T1000 (cell line): ENCODE data around the gene WDFY2.
"Not testable (repeated sequence)": the region's sequence is repeated elsewhere in the genome, so short reads cannot be mapped to it uniquely, and the experiment has no call there.

ENCODE experiments used
- DNase-seq: peaks from one replicate; lab custom pipeline; 2025; ENCODE audit warnings: mixed read lengths; lab: John Stamatoyannopoulos, UW

The WDFY2 gene, protein sequence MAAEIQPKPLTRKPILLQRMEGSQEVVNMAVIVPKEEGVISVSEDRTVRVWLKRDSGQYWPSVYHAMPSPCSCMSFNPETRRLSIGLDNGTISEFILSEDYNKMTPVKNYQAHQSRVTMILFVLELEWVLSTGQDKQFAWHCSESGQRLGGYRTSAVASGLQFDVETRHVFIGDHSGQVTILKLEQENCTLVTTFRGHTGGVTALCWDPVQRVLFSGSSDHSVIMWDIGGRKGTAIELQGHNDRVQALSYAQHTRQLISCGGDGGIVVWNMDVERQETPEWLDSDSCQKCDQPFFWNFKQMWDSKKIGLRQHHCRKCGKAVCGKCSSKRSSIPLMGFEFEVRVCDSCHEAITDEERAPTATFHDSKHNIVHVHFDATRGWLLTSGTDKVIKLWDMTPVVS

DNA sequence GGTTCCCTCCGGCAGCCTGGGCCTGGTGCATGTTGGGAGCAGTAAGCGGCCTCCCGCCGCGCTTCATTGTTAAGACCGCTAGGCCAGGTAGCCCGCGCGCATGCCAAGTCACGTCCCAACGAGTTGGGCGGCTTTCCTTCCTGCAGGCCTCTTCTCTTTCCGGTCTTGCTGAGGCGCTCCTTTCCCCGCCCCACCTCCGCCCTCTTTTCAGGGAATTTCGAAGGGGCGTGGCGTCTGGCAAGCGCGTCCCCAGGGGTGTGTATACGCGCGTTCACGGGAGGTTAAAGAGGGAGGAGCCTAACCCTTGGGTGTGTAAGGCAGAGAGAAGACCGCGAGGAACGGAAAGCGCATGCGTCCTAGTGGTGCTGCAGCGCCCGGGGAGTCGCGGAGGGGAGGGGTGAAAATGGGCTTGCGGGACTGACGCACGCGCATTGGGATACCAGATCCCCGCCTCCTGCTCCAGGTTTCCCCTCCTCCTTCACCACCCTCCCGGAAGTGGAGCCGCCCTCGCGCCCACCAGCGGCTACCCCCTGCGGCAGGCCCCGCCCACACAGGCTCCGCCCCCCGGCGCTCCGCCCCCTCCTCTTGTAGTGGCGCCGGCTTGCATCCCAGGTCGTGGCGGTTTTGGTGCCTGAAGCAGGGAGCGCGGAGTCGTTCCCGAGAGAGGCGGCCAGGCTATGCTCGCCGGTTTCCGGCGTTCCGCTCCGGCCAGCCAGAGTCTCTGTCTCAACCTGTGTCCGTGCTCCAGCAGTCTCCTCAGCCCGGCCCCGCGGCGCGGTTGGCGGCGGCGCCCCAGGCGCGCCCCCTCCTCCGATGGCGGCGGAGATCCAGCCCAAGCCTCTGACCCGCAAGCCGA lies at the start of gene WDFY2:
WDFY2 (plus strand) TSS at position 588 of the 856 bp plus-strand sequence; CDS start at position 814, 226 bp downstream.
- DNase-seq: peak; percentile 90

DNA sequence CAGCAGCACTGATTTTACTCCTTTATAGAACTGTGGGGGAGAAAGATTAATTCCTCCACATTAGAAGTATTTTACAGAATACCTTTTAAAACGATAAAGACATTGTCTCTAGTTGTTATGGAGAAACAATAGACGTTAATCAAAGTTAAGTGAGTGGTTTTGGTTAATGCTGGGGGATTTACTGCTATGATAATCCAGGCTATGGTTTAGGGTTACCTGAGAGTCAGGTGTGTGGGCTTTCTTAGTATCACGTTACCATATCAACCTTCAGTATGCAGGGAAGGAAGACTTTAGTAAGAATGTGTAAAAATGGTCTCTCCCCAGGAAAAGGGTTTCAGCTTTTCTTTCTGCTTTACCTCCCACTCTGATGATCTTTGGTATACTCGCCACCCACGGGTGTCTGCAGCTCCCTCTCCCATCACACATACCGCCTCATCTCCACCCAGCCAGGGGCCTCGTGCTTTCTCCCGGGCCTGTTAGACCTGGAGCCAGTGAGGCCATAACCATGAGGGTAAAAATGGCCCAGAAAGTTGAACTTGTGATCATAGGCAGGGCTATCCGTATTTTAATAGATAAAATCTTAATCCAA lies 45.6 kb upstream of the WDFY2 start:
- DNase-seq: no peak

DNA sequence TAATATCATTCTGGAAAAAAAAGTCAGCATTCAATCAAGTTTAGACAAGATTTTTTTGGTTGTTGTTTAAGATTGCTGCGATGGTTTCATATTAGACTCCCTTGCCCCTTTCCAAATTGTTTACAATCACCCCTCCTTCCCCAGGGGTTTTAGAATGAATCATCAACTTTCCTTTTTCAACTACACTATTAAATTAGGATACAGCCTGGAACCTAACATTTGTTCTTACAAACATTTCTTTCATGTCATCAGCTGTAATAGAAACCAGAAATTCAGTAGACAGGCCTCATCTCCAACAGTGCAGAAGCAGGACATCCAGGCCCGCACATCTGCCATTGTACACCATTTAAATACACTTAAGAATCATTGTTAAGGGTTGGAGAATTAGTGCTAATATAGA lies 44.4 kb upstream of the WDFY2 start:
- DNase-seq: no peak

DNA sequence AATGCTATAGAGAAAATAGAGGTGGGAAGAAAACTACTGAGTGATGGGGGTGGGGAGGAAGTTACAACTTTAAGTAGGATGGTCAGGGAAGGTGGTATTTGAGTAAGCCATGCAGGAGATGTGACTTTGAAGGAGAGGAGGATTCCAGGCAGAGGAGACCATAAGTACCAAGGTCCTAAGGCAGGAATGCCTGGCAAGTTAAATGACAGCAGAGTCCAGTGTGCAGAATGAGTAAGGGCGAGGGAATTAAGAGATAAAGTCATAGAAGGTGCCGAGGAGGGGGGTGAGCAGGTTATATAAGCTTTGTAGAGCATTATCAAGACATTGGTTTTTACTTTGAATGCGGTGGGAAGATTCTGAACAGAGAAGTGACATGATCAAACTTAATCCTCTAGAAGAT lies 43.2 kb upstream of the WDFY2 start:
- DNase-seq: no peak

DNA sequence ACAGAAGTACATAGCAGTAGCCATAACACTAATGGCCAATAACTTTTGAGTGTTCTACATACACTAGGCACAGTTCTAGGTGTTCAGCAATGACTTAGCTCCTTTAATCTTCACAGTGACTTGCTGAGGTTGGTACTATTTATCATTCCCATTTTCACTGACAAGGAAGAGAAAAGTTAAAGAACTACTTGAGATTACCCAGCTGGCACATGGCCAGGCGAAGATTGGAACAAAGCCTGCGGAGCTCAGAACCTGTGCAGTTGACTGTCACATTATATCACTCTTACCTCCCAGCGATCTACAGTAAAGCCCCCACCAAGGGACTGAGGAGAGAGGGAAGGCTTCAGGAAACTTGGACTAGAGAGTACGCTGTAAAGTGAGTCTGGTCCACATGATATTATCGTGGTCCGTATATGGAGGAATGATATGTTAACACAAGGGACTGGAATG lies 42.4 kb upstream of the WDFY2 start:
- no peak for DNase-seq

DNA sequence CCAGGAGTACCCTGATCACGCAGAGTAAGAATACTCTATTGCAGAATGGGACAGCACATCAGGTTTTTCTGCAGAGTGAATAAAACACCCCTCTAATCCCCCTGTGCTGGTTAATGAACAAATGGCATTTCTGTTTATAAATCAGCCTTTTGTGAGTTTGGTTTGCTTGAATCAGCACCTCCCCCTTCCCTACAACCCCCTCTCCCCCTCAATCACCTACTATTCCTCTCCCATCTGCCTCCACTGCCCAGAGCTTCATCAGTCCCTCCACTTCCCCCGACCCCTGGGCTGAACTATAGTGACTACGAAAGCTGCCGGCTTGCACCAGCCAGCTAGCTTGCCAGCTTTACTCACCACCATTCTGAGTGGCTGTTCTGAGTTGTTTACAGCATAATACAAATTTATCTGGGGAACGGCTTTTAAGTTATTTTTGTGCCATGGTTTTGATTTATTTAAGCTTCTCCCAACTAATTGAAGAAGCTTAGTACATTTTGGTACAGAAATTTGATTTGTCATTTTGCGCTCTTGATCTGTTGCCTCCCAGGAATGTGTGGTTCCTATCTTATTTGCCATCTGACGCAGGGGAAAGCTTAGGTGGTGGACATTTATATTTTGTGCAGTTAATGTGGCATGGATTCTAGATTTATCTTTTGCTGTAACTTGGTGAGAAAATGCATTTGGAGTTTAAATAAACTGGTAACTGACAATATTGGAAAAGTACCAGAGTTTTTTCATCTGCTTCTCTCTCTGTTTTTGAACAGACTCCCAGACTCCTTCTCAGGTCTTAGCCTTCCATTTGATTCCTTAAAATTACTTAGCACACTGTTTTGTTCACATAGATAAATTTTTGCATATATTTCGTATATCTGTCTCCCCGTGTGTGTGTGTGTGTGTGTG lies 41.7 kb upstream of the WDFY2 start:
- DNase-seq: no peak

- not testable (repeated sequence) for DNase-seq
Measured at GRCh38 chr13:51545446-51545845, 38.8 kb upstream of the WDFY2 start.

- no peak for DNase-seq
Measured at GRCh38 chr13:51547425-51548176, 36.7 kb upstream of the WDFY2 start.

DNA sequence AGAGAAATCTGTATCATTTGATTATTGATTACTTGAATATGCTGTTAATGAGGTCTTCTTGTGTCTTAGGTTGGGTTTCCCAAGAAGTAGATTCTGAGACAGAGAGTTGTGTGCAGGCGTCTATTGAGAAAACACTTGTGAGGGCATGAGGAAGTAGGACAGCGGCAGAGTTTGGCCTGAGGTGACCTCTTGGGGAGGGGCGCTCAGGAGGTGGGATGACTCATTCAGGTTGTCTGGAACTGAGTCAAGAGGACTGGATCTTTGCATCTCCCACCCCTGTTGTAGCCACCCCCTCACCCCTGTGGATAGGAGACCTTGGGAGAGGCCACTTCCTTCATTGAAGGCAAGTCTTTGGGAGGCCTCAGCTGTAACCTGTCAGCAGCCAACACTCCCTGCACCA lies 35.2 kb upstream of the WDFY2 start:
- no peak for DNase-seq

DNA sequence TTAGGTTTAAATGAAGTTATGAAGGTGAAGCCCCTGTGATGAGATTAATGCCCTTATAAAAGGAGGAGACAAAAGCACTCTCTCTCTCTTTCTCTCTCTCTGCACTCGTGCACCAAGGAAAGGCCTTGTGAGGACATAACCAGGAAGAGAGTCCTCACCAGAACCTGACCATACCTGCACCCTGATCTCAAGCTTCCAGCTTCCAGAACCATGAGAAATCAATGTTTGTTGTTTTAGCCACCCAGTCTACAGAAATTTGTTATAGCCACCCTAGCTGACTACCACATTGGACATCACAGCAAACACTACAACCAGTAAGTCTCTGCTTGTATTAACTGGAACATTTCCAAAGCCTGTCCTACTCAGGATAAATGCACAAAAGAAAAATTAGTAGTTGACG lies 34.7 kb upstream of the WDFY2 start:
- DNase-seq: no peak

GRCh38 chr13:51550151-51550550 lies 34.1 kb upstream of the WDFY2 start:
- DNase-seq: no peak

GRCh38 chr13:51551416-51551815 lies 32.8 kb upstream of the WDFY2 start:
- no peak for DNase-seq

- no peak for DNase-seq
Measured at GRCh38 chr13:51552027-51552426, 32.2 kb upstream of the WDFY2 start.

DNA sequence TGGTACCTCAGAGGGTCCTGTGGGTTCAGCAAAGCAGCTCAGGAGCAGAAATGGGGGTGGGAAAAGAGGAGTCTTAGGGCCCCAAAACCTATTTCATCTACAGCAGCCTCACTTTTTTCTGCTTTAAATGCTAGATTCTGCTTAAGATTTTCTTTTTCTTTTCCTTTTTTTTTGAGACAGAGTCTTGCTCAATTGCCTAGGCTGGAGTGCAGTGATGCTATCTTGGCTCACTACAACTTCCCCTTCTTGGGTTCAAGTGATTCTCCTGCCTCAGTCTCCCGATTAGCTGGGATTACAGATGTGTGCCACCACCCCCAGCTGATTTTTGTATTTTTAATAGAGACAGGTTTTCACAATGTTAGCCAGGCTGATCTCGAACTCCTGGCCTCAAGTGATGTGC lies 30.7 kb upstream of the WDFY2 start:
- no peak for DNase-seq

DNA sequence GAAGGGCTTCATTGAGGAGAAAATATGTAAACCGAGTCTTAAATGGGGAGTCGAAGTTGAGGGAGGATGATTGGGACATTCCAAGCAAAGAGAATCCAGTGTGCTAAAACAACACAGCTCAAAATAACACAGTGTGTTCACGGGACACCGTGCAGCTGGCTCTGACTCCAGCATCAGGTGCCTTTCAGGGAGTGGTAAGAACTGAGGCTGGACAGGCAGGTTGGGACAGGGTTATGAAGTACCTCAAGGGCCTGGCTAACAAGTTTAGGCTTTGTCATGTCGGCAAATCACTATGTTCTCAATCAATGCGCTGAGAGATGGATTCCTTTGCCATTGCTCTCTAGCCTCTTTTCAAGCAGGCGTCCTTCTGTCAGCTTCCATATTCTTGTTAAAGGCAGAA lies 27.5 kb upstream of the WDFY2 start:
- no peak for DNase-seq

DNA sequence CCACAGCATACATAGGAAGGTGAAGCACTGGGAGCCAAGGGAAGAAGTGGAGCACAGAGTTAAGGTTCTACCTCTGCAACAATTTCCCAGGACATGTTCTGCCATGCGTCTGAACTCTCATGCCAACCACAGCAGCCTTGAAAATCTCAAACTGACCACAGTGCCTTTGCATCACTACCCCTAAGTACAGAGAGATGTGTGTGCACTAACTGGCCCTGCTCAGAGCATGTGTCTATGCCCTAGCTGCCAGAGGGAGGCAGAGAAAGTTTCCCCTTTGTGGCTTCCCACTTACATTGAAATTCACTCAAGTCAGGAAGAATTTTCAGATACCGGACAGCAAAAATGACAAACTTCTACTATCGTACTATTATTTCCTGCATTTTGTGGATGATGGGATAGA lies 26.8 kb upstream of the WDFY2 start:
- no peak for DNase-seq

DNA sequence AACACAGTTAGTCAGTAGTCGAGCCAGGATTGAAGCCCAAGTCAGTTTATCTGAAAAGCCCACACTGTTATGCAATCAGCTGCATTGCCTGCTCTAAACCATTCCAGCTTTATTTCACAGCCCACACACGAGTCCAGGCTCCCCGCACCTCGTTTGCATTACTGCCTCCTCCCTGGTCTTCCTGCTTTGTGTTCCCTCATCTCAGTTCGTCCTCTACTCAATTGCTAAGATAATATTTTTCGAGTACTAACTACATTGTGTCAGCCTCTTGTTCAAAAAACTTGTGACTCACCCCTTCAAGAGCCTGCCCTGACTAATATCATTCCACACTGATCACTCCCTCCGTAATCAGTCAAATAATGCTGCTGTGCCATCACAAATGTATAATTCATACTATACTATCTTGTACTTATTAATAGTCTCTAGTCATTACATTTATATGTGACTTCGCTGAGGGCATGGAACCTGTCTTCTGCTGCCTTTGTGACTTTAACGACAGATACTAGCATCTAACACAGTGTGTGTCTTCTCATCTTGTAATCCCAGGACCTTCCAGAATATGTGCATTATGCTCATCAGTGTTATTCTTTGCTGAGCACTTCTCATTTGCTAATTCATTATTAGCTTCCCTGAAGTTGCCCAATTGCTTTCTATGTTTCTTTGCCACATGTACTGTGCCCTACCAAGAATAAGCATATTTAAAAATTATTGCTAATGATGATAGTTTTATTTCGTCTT lies 26.2 kb upstream of the WDFY2 start:
- DNase-seq: peak; percentile 2

DNA sequence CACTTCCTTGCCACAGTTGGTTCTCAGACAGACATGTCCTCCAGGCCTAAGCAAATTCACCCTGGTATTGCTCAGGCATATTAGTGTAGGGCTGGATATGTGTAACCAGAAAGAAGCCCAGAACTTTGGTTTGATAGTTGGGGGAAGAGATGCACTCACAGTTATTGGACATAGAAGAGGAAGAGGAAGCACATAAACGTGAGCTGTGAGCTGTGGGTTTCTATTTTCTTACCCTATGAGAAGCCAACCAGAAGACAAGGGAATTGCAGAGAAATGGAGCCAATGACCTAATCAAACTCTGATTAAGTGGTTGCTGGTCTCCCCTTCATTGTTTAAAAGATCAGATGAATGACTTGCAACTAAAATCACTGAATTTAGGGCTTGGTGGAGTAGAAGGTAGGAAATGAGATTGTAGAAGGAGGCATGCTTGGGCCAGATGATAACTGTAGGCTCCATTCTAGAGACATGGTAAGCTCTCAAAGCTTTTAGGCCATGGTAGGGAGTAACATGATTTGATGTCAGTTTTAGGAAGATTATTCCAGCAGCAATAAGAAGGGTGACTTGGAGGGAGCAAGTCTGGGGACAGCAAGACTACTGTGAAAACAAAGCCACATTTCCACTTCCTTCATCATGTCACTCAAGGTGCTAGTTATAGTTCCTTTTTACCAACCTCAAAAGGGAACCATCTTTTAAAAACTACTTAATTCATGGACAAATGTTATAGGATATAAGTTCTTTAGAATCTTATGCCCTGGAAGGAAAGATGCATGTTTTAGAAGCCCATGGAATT lies 24.1 kb upstream of the WDFY2 start:
- DNase-seq: no peak

- no peak for DNase-seq
Measured at GRCh38 chr13:51562011-51562671, 22.1 kb upstream of the WDFY2 start.
